Left colon (tissue), 2 donors: ENCODE measurements around the gene BCL2L12. TPM values are rescaled to one million over a fixed set of nuclear protein-coding genes. Genes with fewer than 3 reads are reported as not detected.

Experiments
- microRNA-seq, 2 donors: library from miRNA; unstranded; fragments of <30 nt; microRNA quantifications; one replicate each; pipeline versions ENCODE4 v1.1.0 to v1.2.0, GENCODE V29; 2020
- total RNA-seq, 2 donors: library from RNA; stranded (reverse); fragmentation: NEBNext Ultra II Directional; extraction: Animal tissue kit (Norgen Biotek cat#: 25700); gene quantifications; one replicate each; pipeline ENCODE4 v1.2.1, GENCODE V29; 2021
- donor health status: DM: no; HTN: no; CAD: no.
- donor health status: DM: yes; HTN: yes; CAD: no.

BCL2L12 gene
- total RNA-seq, 2 donors from 2014 or later: 13.8 to 14.9 TPM

Small RNA genes within 50 kb of the gene (microRNA-seq; reads per million reads assigned to microRNA genes)
- 0 reads per million in 2 donors for gene MIR5088

Other genes starting within 250 kb of the BCL2L12 start
- gene PTH2, start 242.5 kb upstream of the BCL2L12 start, total RNA-seq: not detected
- not detected for gene GFY, start 240.5 kb upstream of the BCL2L12 start, total RNA-seq
- gene SLC17A7, start 224.4 kb upstream of the BCL2L12 start, total RNA-seq: under 1 TPM; 0.24 to 0.81 TPM
- 10 to 100 TPM; 62.9 to 74.1 TPM for gene PIH1D1, start 214.1 kb upstream of the BCL2L12 start, total RNA-seq
- 10 to 100 TPM; 24.9 to 31.5 TPM for gene ALDH16A1, start 212.7 kb upstream of the BCL2L12 start, total RNA-seq
- 1 to 10 TPM; 3.4 to 6.4 TPM for gene FLT3LG, start 191.7 kb upstream of the BCL2L12 start, total RNA-seq
- gene RPL13A, start 178.3 kb upstream of the BCL2L12 start, total RNA-seq: 1,000 to 10,000 TPM; 2,164 to 2,325 TPM
- 1,000 to 10,000 TPM; 1,501 to 1,657 TPM for gene RPS11, start 169.5 kb upstream of the BCL2L12 start, total RNA-seq
- 100 to 1,000 TPM; 411 to 508 TPM for gene FCGRT, start 153.3 kb upstream of the BCL2L12 start, total RNA-seq
- 10 to 100 TPM; 18.2 to 21.7 TPM for gene RCN3, start 137.9 kb upstream of the BCL2L12 start, total RNA-seq
- 10 to 100 TPM; 62.8 to 66.4 TPM for gene NOSIP, start 85.4 kb upstream of the BCL2L12 start, total RNA-seq
- 10 to 100 TPM; 22.4 to 26.1 TPM for gene PRRG2, start 84.6 kb upstream of the BCL2L12 start, total RNA-seq
- 10 to 100 TPM; 20.5 to 26.4 TPM for gene PRR12, start 74.8 kb upstream of the BCL2L12 start, total RNA-seq
- gene RRAS, start 25.8 kb upstream of the BCL2L12 start, total RNA-seq: 10 to 100 TPM; 41.7 to 76.6 TPM
- gene SCAF1, start 23.7 kb upstream of the BCL2L12 start, total RNA-seq: 10 to 100 TPM; 60.9 to 62.7 TPM
- 10 to 100 TPM; 69.0 to 83.1 TPM for gene IRF3, start 76 bp upstream of the BCL2L12 start, total RNA-seq
- gene PRMT1, start 11.3 kb downstream of the BCL2L12 start, total RNA-seq: 10 to 100 TPM; 66.7 to 83.9 TPM
- 1 to 10 TPM in 1 of 2 donors, under 1 TPM in 1; 0.98 to 1.1 TPM for gene ADM5, start 23.7 kb downstream of the BCL2L12 start, total RNA-seq
- gene CPT1C, start 25.2 kb downstream of the BCL2L12 start, total RNA-seq: 1 to 10 TPM; 1.5 to 2.0 TPM
- gene TSKS, start 97.4 kb downstream of the BCL2L12 start, total RNA-seq: under 1 TPM; 0.21 to 0.22 TPM
- 10 to 100 TPM; 71.2 to 72.9 TPM for gene AP2A1, start 101.1 kb downstream of the BCL2L12 start, total RNA-seq
- gene FUZ, start 147.4 kb downstream of the BCL2L12 start, total RNA-seq: 1 to 10 TPM; 7.6 to 10.0 TPM
- 10 to 100 TPM; 52.6 to 52.8 TPM for gene MED25, start 152.4 kb downstream of the BCL2L12 start, total RNA-seq
- 10 to 100 TPM; 95.3 to 95.5 TPM for gene PTOV1, start 185.2 kb downstream of the BCL2L12 start, total RNA-seq
- gene PNKP, start 201.6 kb downstream of the BCL2L12 start, total RNA-seq: 10 to 100 TPM; 62.3 to 76.7 TPM
- 10 to 100 TPM; 30.3 to 43.3 TPM for gene AKT1S1, start 211.4 kb downstream of the BCL2L12 start, total RNA-seq
- gene TBC1D17, start 211.8 kb downstream of the BCL2L12 start, total RNA-seq: 10 to 100 TPM; 32.8 to 36.4 TPM
- gene IL4I1, start 231.0 kb downstream of the BCL2L12 start, total RNA-seq: 1 to 10 TPM in 1 of 2 donors, under 1 TPM in 1; 0.67 to 1.3 TPM